ENCODE measurements around the gene D2HGDH. TPM values are rescaled to one million over a fixed set of nuclear protein-coding genes. Genes with fewer than 3 reads are reported as not detected.

The D2HGDH gene
- total RNA-seq, 1 experiment from 2014 or later = 30.7 TPM

- Histone ChIP-seq H3K36me3 (ENCODE audit: insufficient read depth, low read length, poor library complexity, severe bottlenecking) (no peaks in the 10 kb centered on the region), H3K4me3 (ENCODE audit: low read depth, low read length, poor library complexity, severe bottlenecking) (no peak overlapping the region), H3K27ac (ENCODE audit: low read depth, low read length, poor library complexity, severe bottlenecking) (peak overlapping the region; percentile 100), H3K27me3 (replicated peaks; ENCODE audit: insufficient read depth, low read depth, low read length, poor library complexity) (no peaks in the 10 kb centered on the region), H3K4me1 (ENCODE audit: insufficient read depth, low read length, poor library complexity, severe bottlenecking) (peaks cover 71% of the 10 kb centered on the region), H3K9me3 (ENCODE audit: low read depth, low read length, poor library complexity, severe bottlenecking) (no peaks in the 10 kb centered on the region)
- intact Hi-C loops (cut with micrococcal nuclease; ENCODE audit: unreplicated experiment) = loop anchor here (5.0 kb wide), 1 partner anchor 51 kb away; no protein-coding TSS in a partner anchor
- ChIA-PET CTCF (no interaction called here), POLR2A (ENCODE audit: low non-redundant PET) (interaction anchor here (0.5 kb wide), 1 partner anchor 40 kb away, joined by 4 read pairs; no protein-coding TSS in a partner anchor)
- BruUV-seq (replicated peaks) = no TSS peak
- TF ChIP-seq EZH2 (IDR thresholded peaks at IDR 0.05; ENCODE audit: borderline replicate concordance, low read depth, low read length, poor library complexity, severe bottlenecking) = no peak
- TF ChIP-seq, protein P1, sequence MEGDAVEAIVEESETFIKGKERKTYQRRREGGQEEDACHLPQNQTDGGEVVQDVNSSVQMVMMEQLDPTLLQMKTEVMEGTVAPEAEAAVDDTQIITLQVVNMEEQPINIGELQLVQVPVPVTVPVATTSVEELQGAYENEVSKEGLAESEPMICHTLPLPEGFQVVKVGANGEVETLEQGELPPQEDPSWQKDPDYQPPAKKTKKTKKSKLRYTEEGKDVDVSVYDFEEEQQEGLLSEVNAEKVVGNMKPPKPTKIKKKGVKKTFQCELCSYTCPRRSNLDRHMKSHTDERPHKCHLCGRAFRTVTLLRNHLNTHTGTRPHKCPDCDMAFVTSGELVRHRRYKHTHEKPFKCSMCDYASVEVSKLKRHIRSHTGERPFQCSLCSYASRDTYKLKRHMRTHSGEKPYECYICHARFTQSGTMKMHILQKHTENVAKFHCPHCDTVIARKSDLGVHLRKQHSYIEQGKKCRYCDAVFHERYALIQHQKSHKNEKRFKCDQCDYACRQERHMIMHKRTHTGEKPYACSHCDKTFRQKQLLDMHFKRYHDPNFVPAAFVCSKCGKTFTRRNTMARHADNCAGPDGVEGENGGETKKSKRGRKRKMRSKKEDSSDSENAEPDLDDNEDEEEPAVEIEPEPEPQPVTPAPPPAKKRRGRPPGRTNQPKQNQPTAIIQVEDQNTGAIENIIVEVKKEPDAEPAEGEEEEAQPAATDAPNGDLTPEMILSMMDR (conservative IDR thresholded peaks at IDR 0.05; ENCODE audit: low read depth, low read length) = no peak
- DNase-seq (ENCODE audit: low spot score) = no peak
Observed at GRCh38 chr2:241811201-241811951, 76.9 kb downstream of the D2HGDH start.

GRCh38 chr2:241811952-241812729 lies 77.7 kb downstream of the D2HGDH start:
- CTCF ChIA-PET = no interaction called here
- intact Hi-C loops (cut with micrococcal nuclease; ENCODE audit: unreplicated experiment) = loop anchor here (5.0 kb wide), 1 partner anchor 50 kb away; no protein-coding TSS in a partner anchor
- TF ChIP-seq EZH2 (IDR thresholded peaks at IDR 0.05; ENCODE audit: borderline replicate concordance, low read depth, low read length, poor library complexity, severe bottlenecking) = no peak
- TF ChIP-seq, protein P1 (conservative IDR thresholded peaks at IDR 0.05; ENCODE audit: low read depth, low read length) = no peak

GRCh38 chr2:241812730-241813643 lies 78.6 kb downstream of the D2HGDH start:
- H3K9me3 ChIP-seq (ENCODE audit: low read depth, low read length, poor library complexity, severe bottlenecking) = no peaks in the 10 kb centered on the region
- H3K4me3 ChIP-seq (ENCODE audit: low read depth, low read length, poor library complexity, severe bottlenecking) = no peak overlapping the region
- H3K27ac ChIP-seq (ENCODE audit: low read depth, low read length, poor library complexity, severe bottlenecking) = peak overlapping the region; percentile 100
- ChIA-PET CTCF (no interaction called here), POLR2A (ENCODE audit: low non-redundant PET) (interaction anchor here (0.5 kb wide), 1 partner anchor 22 kb away, joined by 9 read pairs; no protein-coding TSS in a partner anchor)
- BruUV-seq (replicated peaks) = TSS peak; percentile 23
- TF ChIP-seq EZH2 (IDR thresholded peaks at IDR 0.05; ENCODE audit: borderline replicate concordance, low read depth, low read length, poor library complexity, severe bottlenecking) = no peak
- TF ChIP-seq, protein P1 (conservative IDR thresholded peaks at IDR 0.05; ENCODE audit: low read depth, low read length) = no peak
- DNase-seq (ENCODE audit: low spot score) = no peak
- H3K4me1 ChIP-seq (ENCODE audit: insufficient read depth, low read length, poor library complexity, severe bottlenecking) = peaks cover 83% of the 10 kb centered on the region
- H3K36me3 ChIP-seq (ENCODE audit: insufficient read depth, low read length, poor library complexity, severe bottlenecking) = no peaks in the 10 kb centered on the region
- H3K27me3 ChIP-seq (replicated peaks; ENCODE audit: insufficient read depth, low read depth, low read length, poor library complexity) = no peaks in the 10 kb centered on the region
- intact Hi-C loops (cut with micrococcal nuclease; ENCODE audit: unreplicated experiment) = loop anchor here (5.0 kb wide), 1 partner anchor 49 kb away; no protein-coding TSS in a partner anchor

More at GRCh38 chr2:241811952-241812729, 77.7 kb downstream of the D2HGDH start:
- Histone ChIP-seq H3K36me3 (ENCODE audit: insufficient read depth, low read length, poor library complexity, severe bottlenecking) (no peaks in the 10 kb centered on the region), H3K4me1 (ENCODE audit: insufficient read depth, low read length, poor library complexity, severe bottlenecking) (peaks cover 79% of the 10 kb centered on the region), H3K27me3 (replicated peaks; ENCODE audit: insufficient read depth, low read depth, low read length, poor library complexity) (no peaks in the 10 kb centered on the region), H3K4me3 (ENCODE audit: low read depth, low read length, poor library complexity, severe bottlenecking) (no peak overlapping the region), H3K9me3 (ENCODE audit: low read depth, low read length, poor library complexity, severe bottlenecking) (no peaks in the 10 kb centered on the region), H3K27ac (ENCODE audit: low read depth, low read length, poor library complexity, severe bottlenecking) (peak overlapping the region; percentile 100)
- POLR2A ChIA-PET (ENCODE audit: low non-redundant PET) = no interaction called here
- BruUV-seq (replicated peaks) = no TSS peak
- DNase-seq (ENCODE audit: low spot score) = no peak
